Common myeloid progenitor, CD34-positive (primary cell): ENCODE data around the gene KANSL3.
"Not testable (repeated sequence)": the region's sequence is repeated elsewhere in the genome, so short reads cannot be mapped to it uniquely, and the experiment has no call there.

Experiments used
- CTCF ChIA-PET: fragments of 350-600 bp; sonication (Branson Sonifier 250); formaldehyde crosslinking; loops from one replicate; lab custom pipeline; 2021; ENCODE audit warnings: antibody characterized with exemption; lab: Charles Lee
- POLR2A ChIA-PET: fragments of 350-600 bp; sonication (Branson Sonifier 250); formaldehyde crosslinking; loops from one replicate; lab custom pipeline; 2021; ENCODE audit warnings: antibody characterized with exemption; lab: Charles Lee
- DNase-seq, 3 donors: peaks; one replicate each; pipeline versions ENCODE4 v3.0.0 to v3.0.0-alpha.2; 2013
- H3K27ac ChIP-seq, 2 experiments: 1 replicate in 1 of 2; 2 replicates in 1 of 2; pipeline ENCODE4 v1.7.0; 2013; ENCODE audit warnings: inconsistent platforms in 2 of 2, low read length in 2 of 2, mild to moderate bottlenecking in 2 of 2, low read depth in 1 of 2, moderate library complexity in 1 of 2; ENCODE audit not compliant: severe bottlenecking in 2 of 2, insufficient read depth in 1 of 2, poor library complexity in 1 of 2
- H3K27me3 ChIP-seq, 5 experiments: replicated peaks in 2 of 5; 1 replicate in 3 of 5; 2 replicates in 2 of 5; pipeline versions ENCODE4 v1.6.1 to v1.7.0; 2013; ENCODE audit warnings: low read length in 4 of 5, mild to moderate bottlenecking in 2 of 5, moderate library complexity in 2 of 5, inconsistent platforms in 1 of 5; ENCODE audit not compliant: insufficient read depth in 5 of 5, control insufficient read depth in 4 of 5
- H3K36me3 ChIP-seq, 4 experiments: 1 replicate in 2 of 4; 2 replicates in 2 of 4; pipeline versions ENCODE4 v1.6.1 to v1.7.0; 2013; ENCODE audit warnings: low read length in 3 of 4, control low read depth in 1 of 4, mild to moderate bottlenecking in 1 of 4; ENCODE audit not compliant: control insufficient read depth in 4 of 4, insufficient read depth in 4 of 4
- H3K4me1 ChIP-seq, 4 experiments: 1 replicate in 3 of 4; 2 replicates in 1 of 4; pipeline versions ENCODE4 v1.6.1 to v1.7.1; 2013; ENCODE audit warnings: low read length in 3 of 4, mild to moderate bottlenecking in 3 of 4, control low read depth in 1 of 4, inconsistent platforms in 1 of 4, moderate library complexity in 1 of 4; ENCODE audit not compliant: control insufficient read depth in 4 of 4, insufficient read depth in 4 of 4; ENCODE audit errors: control extremely low read depth in 1 of 4
- H3K4me3 ChIP-seq, 7 experiments: 1 replicate in 4 of 7; 2 replicates in 3 of 7; pipeline versions ENCODE4 v1.5.1 to v1.7.0; 2013; ENCODE audit warnings: mild to moderate bottlenecking in 7 of 7, low read length in 6 of 7, moderate library complexity in 6 of 7, inconsistent platforms in 2 of 7, low read depth in 2 of 7, control low read depth in 1 of 7; ENCODE audit not compliant: insufficient read depth in 4 of 7, control insufficient read depth in 1 of 7; ENCODE audit errors: extremely low read depth in 1 of 7
- H3K9me3 ChIP-seq, 5 experiments: 1 replicate in 4 of 5; 2 replicates in 1 of 5; pipeline versions ENCODE4 v1.6.1 to v1.7.1; 2013; ENCODE audit warnings: low read length in 4 of 5, mild to moderate bottlenecking in 2 of 5, inconsistent platforms in 1 of 5, low read depth in 1 of 5, moderate library complexity in 1 of 5; ENCODE audit not compliant: control insufficient read depth in 4 of 5, insufficient read depth in 2 of 5; ENCODE audit errors: control extremely low read depth in 1 of 5
- WGBS: methylation state at CpG from one replicate; pipeline ENCODE4 v1.1.5; 2013; ENCODE audit not compliant: insufficient coverage; 5-methylcytosine and 5-hydroxymethylcytosine counted together

KANSL3 gene

GRCh38 chr2:96555146-96555610 lies 82.9 kb downstream of the KANSL3 start:
- WGBS: 90% methylated on average over 14 of the region's 14 CpGs
- no peaks in the 10 kb centered on the region for H3K27me3 ChIP-seq
- H3K9me3 ChIP-seq: no peaks in the 10 kb centered on the region
- no peak overlapping the region for H3K27ac ChIP-seq
- ChIA-PET CTCF (interaction anchor here (0.6 to 22.8 kb wide), 13 partner anchors 8 to 152 kb away, joined by 3 to 429 read pairs (median 4); partner anchors contain the start of gene ARID5A), POLR2A (interaction anchor here (3.1 kb wide), 1 partner anchor 17 kb away, joined by 44 read pairs; the partner anchor contains the start of gene ARID5A)
- peaks cover 0 to 31% (median 17%) of the 10 kb centered on the region in 4 experiments for H3K36me3 ChIP-seq
- H3K4me3 ChIP-seq: no peak overlapping the region
- H3K4me1 ChIP-seq: peaks cover 0 to 11% (median 7%) of the 10 kb centered on the region in 4 experiments
- DNase-seq: no peak

- H3K4me3 ChIP-seq: peak overlapping the region in 4 of 7 experiments; percentile 14 to 70 (median 36)
- no peak overlapping the region for H3K27ac ChIP-seq
- H3K4me1 ChIP-seq: peaks cover 0 to 11% (median 7%) of the 10 kb centered on the region in 4 experiments
- WGBS: 33% methylated on average over 30 of the region's 35 CpGs
- H3K36me3 ChIP-seq: peaks cover under 1 to 38% (median 23%) of the 10 kb centered on the region in 4 experiments
- ChIA-PET POLR2A (interaction anchor here (0.6 to 5.3 kb wide), 7 partner anchors 13 to 371 kb away, joined by 3 to 44 read pairs (median 4); partner anchors contain the start of gene ARID5A), CTCF (interaction anchor here (0.7 to 22.8 kb wide), 16 partner anchors 8 to 206 kb away, joined by 3 to 429 read pairs (median 4); partner anchors contain the start of genes ARID5A and CNNM4)
- peak; percentile 72 to 81 (median 79) for DNase-seq
- H3K27me3 ChIP-seq: no peaks in the 10 kb centered on the region
- H3K9me3 ChIP-seq: no peaks in the 10 kb centered on the region
These were observed 83.6 kb downstream of the KANSL3 start for GRCh38 chr2:96554293-96555145.

- CTCF ChIA-PET: interaction anchor here (0.7 to 22.8 kb wide), 13 partner anchors 10 to 206 kb away, joined by 3 to 429 read pairs (median 5); partner anchors contain the start of genes ARID5A and CNNM4
- H3K27ac ChIP-seq, H3K27me3 ChIP-seq, H3K9me3 ChIP-seq, DNase-seq: not testable (repeated sequence)
- Histone ChIP-seq H3K4me1 (peaks cover 0 to 11% (median 7%) of the 10 kb centered on the region in 4 experiments), H3K4me3 (peak overlapping the region in 1 of 7 experiments; percentile 70), H3K36me3 (peaks cover 2 to 44% (median 29%) of the 10 kb centered on the region in 4 experiments)
- POLR2A ChIA-PET: interaction anchor here (0.6 to 5.3 kb wide), 7 partner anchors 12 to 372 kb away, joined by 3 to 44 read pairs (median 4); partner anchors contain the start of gene ARID5A
- 40% methylated on average over 9 of the region's 9 CpGs for WGBS
These were observed 84.2 kb downstream of the KANSL3 start for GRCh38 chr2:96553957-96554292.

- Histone ChIP-seq H3K27ac (no peak overlapping the region), H3K27me3 (no peaks in the 10 kb centered on the region), H3K36me3 (peaks cover 2 to 49% (median 34%) of the 10 kb centered on the region in 4 experiments), H3K4me3 (no peak overlapping the region), H3K4me1 (peaks cover 0 to 11% (median 7%) of the 10 kb centered on the region in 4 experiments), H3K9me3 (no peaks in the 10 kb centered on the region)
- CTCF ChIA-PET: interaction anchor here (0.9 to 22.8 kb wide), 12 partner anchors 11 to 145 kb away, joined by 3 to 429 read pairs (median 4); partner anchors contain the start of gene ARID5A
- no peak for DNase-seq
- 95% methylated on average over 13 of the region's 16 CpGs for WGBS
- POLR2A ChIA-PET: interaction anchor here (0.6 to 5.3 kb wide), 8 partner anchors 9 to 84 kb away, joined by 3 to 44 read pairs (median 4); partner anchors contain the start of gene ARID5A
These were observed 84.7 kb downstream of the KANSL3 start for GRCh38 chr2:96553176-96553956.

GRCh38 chr2:96552315-96553175 lies 85.6 kb downstream of the KANSL3 start:
- ChIA-PET CTCF (interaction anchor here (0.9 to 22.8 kb wide), 5 partner anchors 12 to 86 kb away, joined by 3 to 429 read pairs (median 4); partner anchors contain the start of gene ARID5A), POLR2A (interaction anchor here (0.6 to 5.3 kb wide), 5 partner anchors 8 to 84 kb away, joined by 3 to 44 read pairs (median 3); partner anchors contain the start of gene ARID5A)
- no peak for DNase-seq
- no peaks in the 10 kb centered on the region for H3K27me3 ChIP-seq
- no peaks in the 10 kb centered on the region for H3K9me3 ChIP-seq
- 87% methylated on average over 12 of the region's 18 CpGs for WGBS
- H3K36me3 ChIP-seq: peaks cover 4 to 54% (median 38%) of the 10 kb centered on the region in 4 experiments
- H3K4me3 ChIP-seq: no peak overlapping the region
- no peak overlapping the region for H3K27ac ChIP-seq
- H3K4me1 ChIP-seq: peaks cover 0 to 11% (median 7%) of the 10 kb centered on the region in 4 experiments
